GM21786 (cell line): ENCODE measurements around the gene ATP6V1B1.

ENCODE experiments used
- ATAC-seq: cut with Tn5 transposase; IDR thresholded peaks from one replicate; pipeline ENCODE4 v1.9.1; 2021; ENCODE audit not compliant: unreplicated experiment

ATP6V1B1 gene

GRCh38 chr2:70964596-70965386 lies 29.1 kb downstream of the ATP6V1B1 start:
- peak; percentile 77 for ATAC-seq

GRCh38 chr2:70965506-70965905 lies 29.8 kb downstream of the ATP6V1B1 start:
- no peak for ATAC-seq

- no peak for ATAC-seq
Observed at GRCh38 chr2:70966681-70967080, 31.0 kb downstream of the ATP6V1B1 start.

GRCh38 chr2:70967189-70967588 lies 31.5 kb downstream of the ATP6V1B1 start:
- ATAC-seq = no peak

GRCh38 chr2:70974592-70974991 lies 38.9 kb downstream of the ATP6V1B1 start:
- no peak for ATAC-seq

- ATAC-seq = no peak
Observed at GRCh38 chr2:70975237-70975636, 39.5 kb downstream of the ATP6V1B1 start.

- ATAC-seq = no peak
Observed at GRCh38 chr2:70977605-70978205, 42.0 kb downstream of the ATP6V1B1 start.

GRCh38 chr2:70978341-70979179 lies 42.9 kb downstream of the ATP6V1B1 start, which contains the start of gene ANKRD53:
TSS of gene ANKRD53 (plus strand) at chr2:70978630. CDS start at chr2:70978646, 16 bp downstream.
- ATAC-seq = no peak

- ATAC-seq = no peak
Observed at GRCh38 chr2:70979180-70979488, 43.4 kb downstream of the ATP6V1B1 start.

- no peak for ATAC-seq
Observed at GRCh38 chr2:70979626-70980025, 43.9 kb downstream of the ATP6V1B1 start.

GRCh38 chr2:70981421-70981820 lies 45.7 kb downstream of the ATP6V1B1 start:
- ATAC-seq = no peak

GRCh38 chr2:70981866-70982810 lies 46.4 kb downstream of the ATP6V1B1 start:
- no peak for ATAC-seq

- no peak for ATAC-seq
Observed at GRCh38 chr2:70982971-70983370, 47.3 kb downstream of the ATP6V1B1 start.

GRCh38 chr2:70983506-70984227 lies 48.0 kb downstream of the ATP6V1B1 start:
- ATAC-seq = no peak

GRCh38 chr2:70984228-70984575 lies 48.5 kb downstream of the ATP6V1B1 start:
- ATAC-seq = no peak

GRCh38 chr2:70984576-70985282 lies 49.0 kb downstream of the ATP6V1B1 start:
- ATAC-seq = peak; percentile 94

- no peak for ATAC-seq
Observed at GRCh38 chr2:70985283-70985688, 49.6 kb downstream of the ATP6V1B1 start.

GRCh38 chr2:70985956-70986355 lies 50.3 kb downstream of the ATP6V1B1 start:
- no peak for ATAC-seq

- no peak for ATAC-seq
Observed at GRCh38 chr2:70986499-70987189, 50.9 kb downstream of the ATP6V1B1 start.
